IMR-90 (cell line): ENCODE measurements around the gene FANCM.

Experiments used
- BHLHE40 ChIP-seq: fragments of 150-350 bp; IDR thresholded peaks from 2 replicates; pipeline ENCODE4 v1.6.1; 2016; ENCODE audit warnings: mild to moderate bottlenecking, low read depth, low read length
- CEBPB ChIP-seq: IDR thresholded peaks from 2 replicates; pipeline ENCODE4 v1.6.1; 2012; ENCODE audit warnings: low read depth, low read length, improper control_type of control experiment
- CTCF ChIP-seq: conservative IDR thresholded peaks from 2 replicates; pipeline ENCODE4 v1.5.1; 2012; ENCODE audit warnings: mild to moderate bottlenecking, low read depth, low read length, improper control_type of control experiment
- ELK1 ChIP-seq: fragments of 150-350 bp; IDR thresholded peaks from 2 replicates; pipeline ENCODE4 v1.6.1; 2016; ENCODE audit warnings: low read depth, mild to moderate bottlenecking, low read length, moderate library complexity, borderline replicate concordance
- FOS ChIP-seq: fragments of 150-350 bp; IDR thresholded peaks from 2 replicates; pipeline ENCODE4 v1.6.1; 2016; ENCODE audit warnings: low read depth, low read length
- MAFK ChIP-seq: IDR thresholded peaks from 2 replicates; pipeline ENCODE4 v1.6.1; 2012; ENCODE audit warnings: low read depth, low read length, improper control_type of control experiment
- MXI1 ChIP-seq: IDR thresholded peaks from 2 replicates; pipeline ENCODE4 v1.6.1; 2012; ENCODE audit warnings: low read depth, mild to moderate bottlenecking, low read length, moderate library complexity, borderline replicate concordance
- NFE2L2 ChIP-seq: fragments of 150-350 bp; IDR thresholded peaks from 2 replicates; pipeline ENCODE4 v1.6.1; 2016; ENCODE audit warnings: low read depth, mild to moderate bottlenecking, low read length
- POLR2A ChIP-seq: IDR thresholded peaks from 2 replicates; pipeline ENCODE4 v1.6.1; 2012; ENCODE audit warnings: mild to moderate bottlenecking, low read depth, low read length
- RAD21 ChIP-seq: IDR thresholded peaks from 2 replicates; pipeline ENCODE4 v1.6.1; 2012; ENCODE audit warnings: low read length, improper control_type of control experiment
- RCOR1 ChIP-seq: IDR thresholded peaks from 2 replicates; pipeline ENCODE4 v1.6.1; 2012; ENCODE audit warnings: mild to moderate bottlenecking, low read length, improper control_type of control experiment; ENCODE audit not compliant: insufficient replicate concordance
- RFX5 ChIP-seq: IDR thresholded peaks from 2 replicates; pipeline ENCODE4 v1.8.0; 2012; ENCODE audit warnings: low read depth, mild to moderate bottlenecking, low read length, moderate library complexity
- SMC3 ChIP-seq: fragments of 150-350 bp; IDR thresholded peaks from 2 replicates; pipeline ENCODE4 v1.6.1; 2016; ENCODE audit warnings: low read depth, mild to moderate bottlenecking, antibody characterized with exemption, low read length, moderate library complexity
- USF2 ChIP-seq: fragments of 150-350 bp; IDR thresholded peaks from 2 replicates; pipeline ENCODE4 v1.6.1; 2017; ENCODE audit warnings: mild to moderate bottlenecking, antibody characterized with exemption, low read length, low read depth

GRCh38 chr14:45194964-45195363 is 59.2 kb downstream of the FANCM start:
- no peak for TF ChIP-seq NFE2L2
- TF ChIP-seq BHLHE40, result no peak
- no peak for TF ChIP-seq FOS
- no peak for TF ChIP-seq CTCF
- TF ChIP-seq RAD21, result no peak
- TF ChIP-seq POLR2A, result no peak
- TF ChIP-seq RCOR1, result no peak
- no peak for TF ChIP-seq USF2
- TF ChIP-seq MXI1, result no peak
- no peak for TF ChIP-seq SMC3
- TF ChIP-seq ELK1, result no peak
- TF ChIP-seq MAFK, result no peak
- TF ChIP-seq RFX5, result no peak
- TF ChIP-seq CEBPB, result no peak
